Keratinocyte (primary cell): ENCODE measurements around the gene KIF16B. TPM values are rescaled to one million over a fixed set of nuclear protein-coding genes. Genes with fewer than 3 reads are reported as not detected.

Source experiments
- DNase-seq: peaks from one replicate; pipeline ENCODE4 v3.0.0-alpha.2; 2011; ENCODE audit warnings: low read depth, missing footprints, low spot score
- FAIRE-seq: peaks from 2 replicates; lab custom pipeline; 2011; peaks lifted over from hg19 to GRCh38; lab: Jason Lieb, UNC
- H2AFZ ChIP-seq: 2 replicates; pipeline ENCODE4 v1.6.0; 2012; ENCODE audit warnings: low read length, control low read depth, inconsistent platforms; ENCODE audit not compliant: control insufficient read depth
- H3K27ac ChIP-seq: 2 replicates; pipeline ENCODE4 v1.5.1; 2011; ENCODE audit warnings: low read length; ENCODE audit not compliant: control insufficient read depth, insufficient read depth
- H3K27me3 ChIP-seq: 3 replicates; pipeline ENCODE4 v1.6.0; 2011; ENCODE audit warnings: low read length; ENCODE audit not compliant: control insufficient read depth, insufficient read depth; ENCODE audit errors: extremely low read depth
- H3K36me3 ChIP-seq, 2 experiments: 2 replicates in 1 of 2; 3 replicates in 1 of 2; pipeline ENCODE4 v1.5.1; 2011; ENCODE audit warnings: low read length in 2 of 2, mild to moderate bottlenecking in 1 of 2; ENCODE audit not compliant: control insufficient read depth in 2 of 2, insufficient read depth in 2 of 2; ENCODE audit errors: extremely low read depth in 1 of 2
- H3K4me1 ChIP-seq: 3 replicates; pipeline ENCODE4 v1.5.1; 2011; ENCODE audit warnings: low read length; ENCODE audit not compliant: control insufficient read depth, insufficient read depth; ENCODE audit errors: extremely low read depth
- H3K4me2 ChIP-seq: 3 replicates; pipeline ENCODE4 v1.6.0; 2011; ENCODE audit warnings: low read depth, low read length; ENCODE audit not compliant: control insufficient read depth, insufficient read depth; ENCODE audit errors: extremely low read depth
- H3K4me3 ChIP-seq, 3 experiments: fragments of 200-600 bp in 1 of 3; sonication (generic) in 1 of 3; 2 replicates in 2 of 3; 3 replicates in 1 of 3; pipeline ENCODE4 v1.5.1; 2011 to 2016; ENCODE audit warnings: low read length in 3 of 3, mild to moderate bottlenecking in 3 of 3, control low read depth in 2 of 3, inconsistent platforms in 1 of 3, low read depth in 1 of 3, mixed read lengths in 1 of 3, mixed run types in 1 of 3, moderate library complexity in 1 of 3; ENCODE audit not compliant: control insufficient read depth in 2 of 3, insufficient read depth in 2 of 3; ENCODE audit errors: extremely low read depth in 1 of 3
- H3K79me2 ChIP-seq: 2 replicates; pipeline ENCODE4 v1.6.0; 2012; ENCODE audit warnings: low read length; ENCODE audit not compliant: control insufficient read depth, insufficient read depth
- H3K9ac ChIP-seq: 3 replicates; pipeline ENCODE4 v1.6.0; 2011; ENCODE audit warnings: low read length; ENCODE audit not compliant: control insufficient read depth, insufficient read depth; ENCODE audit errors: extremely low read depth
- H3K9me1 ChIP-seq: 3 replicates; pipeline ENCODE4 v1.6.0; 2011; ENCODE audit warnings: low read length; ENCODE audit not compliant: control insufficient read depth, insufficient read depth; ENCODE audit errors: extremely low read depth
- H3K9me3 ChIP-seq: 2 replicates; pipeline ENCODE4 v1.5.1; 2012; ENCODE audit warnings: low read depth, low read length; ENCODE audit not compliant: control insufficient read depth
- H4K20me1 ChIP-seq: 3 replicates; pipeline ENCODE4 v1.6.0; 2011; ENCODE audit warnings: low read length; ENCODE audit not compliant: control insufficient read depth, insufficient read depth; ENCODE audit errors: extremely low read depth
- EZH2 ChIP-seq: IDR thresholded peaks from one replicate; pipeline ENCODE4 v1.6.1; 2012; ENCODE audit warnings: inconsistent platforms, mild to moderate bottlenecking, low read length, moderate library complexity
- dilution Hi-C: fragments of 300-500 bp; cut with MboI; formaldehyde crosslinking; loops from one replicate; pipeline ENCODE4 v1.7.0; 2020; ENCODE audit warnings: low sequenced_read_pairs; ENCODE audit not compliant: extremely low pct_ligation_motif_present
- polyA plus RNA-seq, 5 experiments: library from polyadenylated mRNA; depleted of rRNA in 3 of 5; stranded (reverse) in 3 of 5; stranded (forward) in 1 of 5; unstranded in 1 of 5; fragments of >200 nt; gene quantifications; 1 replicate in 1 of 5; 2 replicates in 3 of 5; 3 replicates in 1 of 5; pipeline versions ENCODE4 v1.2.1 to v1.2.3, GENCODE V29; 2011 to 2012; ENCODE audit warnings: missing spikeins in 2 of 5, low read depth in 1 of 5, low replicate concordance in 1 of 5
- TF ChIP-seq, protein P1 (sequence below), 3 experiments: IDR thresholded peaks in 1 of 3; conservative IDR thresholded peaks in 1 of 3; optimal IDR thresholded peaks in 1 of 3; 2 replicates in 2 of 3; 3 replicates in 1 of 3; pipeline versions ENCODE3 to v1.5.1; 2011; ENCODE audit warnings: low read length in 3 of 3, mild to moderate bottlenecking in 3 of 3, moderate library complexity in 2 of 3, control low read depth in 1 of 3, inconsistent platforms in 1 of 3; ENCODE audit not compliant: insufficient read depth in 2 of 3; ENCODE audit errors: extremely low read depth in 1 of 3

KIF16B gene
- polyA plus RNA-seq, 1 donor (not counting 4 experiments of a cell fraction or from before 2014, with no cell fraction given) = 16.1 TPM

DNA sequence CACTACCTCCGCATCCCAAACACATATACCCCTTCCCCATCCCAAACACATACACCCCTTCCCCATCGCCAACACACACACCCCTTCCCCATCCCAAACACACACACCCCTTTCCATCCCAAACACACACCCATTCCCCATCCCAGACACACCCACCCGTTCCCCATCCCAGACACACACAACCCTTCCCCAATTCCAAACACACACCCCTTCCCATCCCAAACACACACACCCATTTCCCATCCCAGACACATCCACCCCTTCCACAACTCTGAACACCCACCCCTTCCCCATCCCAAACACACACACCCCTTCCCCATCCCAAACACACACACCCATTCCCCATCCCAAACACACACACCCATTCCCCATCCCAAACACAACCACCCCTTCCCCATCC, 314.5 kb downstream of the KIF16B start:
- Histone ChIP-seq H3K4me1 (no peaks in the 10 kb centered on the region), H3K36me3 (no peaks in the 10 kb centered on the region), H3K27me3 (no peaks in the 10 kb centered on the region), H3K9ac (no peak overlapping the region), H3K4me2 (no peak overlapping the region), H4K20me1 (no peaks in the 10 kb centered on the region), H3K79me2 (no peaks in the 10 kb centered on the region), H3K4me3 (no peak overlapping the region), H2AFZ (no peak overlapping the region), H3K9me3 (no peaks in the 10 kb centered on the region), H3K9me1 (no peaks in the 10 kb centered on the region), H3K27ac (no peak overlapping the region)
- TF ChIP-seq EZH2 = no peak
- TF ChIP-seq, protein P1, sequence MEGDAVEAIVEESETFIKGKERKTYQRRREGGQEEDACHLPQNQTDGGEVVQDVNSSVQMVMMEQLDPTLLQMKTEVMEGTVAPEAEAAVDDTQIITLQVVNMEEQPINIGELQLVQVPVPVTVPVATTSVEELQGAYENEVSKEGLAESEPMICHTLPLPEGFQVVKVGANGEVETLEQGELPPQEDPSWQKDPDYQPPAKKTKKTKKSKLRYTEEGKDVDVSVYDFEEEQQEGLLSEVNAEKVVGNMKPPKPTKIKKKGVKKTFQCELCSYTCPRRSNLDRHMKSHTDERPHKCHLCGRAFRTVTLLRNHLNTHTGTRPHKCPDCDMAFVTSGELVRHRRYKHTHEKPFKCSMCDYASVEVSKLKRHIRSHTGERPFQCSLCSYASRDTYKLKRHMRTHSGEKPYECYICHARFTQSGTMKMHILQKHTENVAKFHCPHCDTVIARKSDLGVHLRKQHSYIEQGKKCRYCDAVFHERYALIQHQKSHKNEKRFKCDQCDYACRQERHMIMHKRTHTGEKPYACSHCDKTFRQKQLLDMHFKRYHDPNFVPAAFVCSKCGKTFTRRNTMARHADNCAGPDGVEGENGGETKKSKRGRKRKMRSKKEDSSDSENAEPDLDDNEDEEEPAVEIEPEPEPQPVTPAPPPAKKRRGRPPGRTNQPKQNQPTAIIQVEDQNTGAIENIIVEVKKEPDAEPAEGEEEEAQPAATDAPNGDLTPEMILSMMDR (optimal IDR thresholded peaks at IDR 0.05 in 1 of 3, IDR thresholded peaks at IDR 0.05 in 1 of 3, conservative IDR thresholded peaks at IDR 0.05 in 1 of 3; ENCODE audit: extremely low read depth in 1 of 3, insufficient read depth in 2 of 3, low read length in 3 of 3) = no peak
- no peak for FAIRE-seq
- no peak for DNase-seq
- dilution Hi-C loops = no loop called here

DNA sequence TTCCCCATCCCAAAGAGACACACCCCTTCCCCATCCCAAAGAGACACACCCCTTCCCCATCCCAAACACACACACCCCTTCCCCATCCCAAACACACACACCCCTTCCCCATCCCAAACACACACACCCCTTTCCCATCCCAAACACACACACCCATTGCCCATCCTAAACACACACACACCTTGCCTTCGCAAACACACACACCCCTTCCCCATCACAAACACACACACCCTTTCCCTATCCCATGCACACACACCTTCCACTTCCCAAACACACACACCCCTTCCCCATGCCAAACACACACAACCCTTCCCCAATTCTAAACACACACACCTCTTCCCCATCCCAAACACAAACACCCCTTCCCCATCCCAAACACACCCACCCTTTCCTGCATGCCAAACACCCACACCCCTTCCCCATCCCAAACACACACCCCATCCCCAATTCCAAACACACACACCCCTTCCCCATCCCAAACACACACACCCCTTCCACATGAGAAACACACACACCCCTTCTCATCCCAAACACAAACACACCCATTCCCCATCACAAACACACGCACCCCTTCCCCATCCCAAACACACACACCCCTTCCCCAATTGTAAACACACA, 315.3 kb downstream of the KIF16B start:
- no peak overlapping the region for H2AFZ ChIP-seq
- TF ChIP-seq, protein P1 (optimal IDR thresholded peaks at IDR 0.05 in 1 of 3, IDR thresholded peaks at IDR 0.05 in 1 of 3, conservative IDR thresholded peaks at IDR 0.05 in 1 of 3; ENCODE audit: extremely low read depth in 1 of 3, insufficient read depth in 2 of 3, low read length in 3 of 3) = no peak
- no peak for TF ChIP-seq EZH2
- H3K9me1 ChIP-seq = no peaks in the 10 kb centered on the region
- no peak overlapping the region for H3K4me2 ChIP-seq
- no peaks in the 10 kb centered on the region for H3K79me2 ChIP-seq
- H3K27me3 ChIP-seq = no peaks in the 10 kb centered on the region
- H3K9me3 ChIP-seq = no peaks in the 10 kb centered on the region
- DNase-seq (no peak), FAIRE-seq (no peak)
- H3K9ac ChIP-seq = no peak overlapping the region
- no peak overlapping the region for H3K27ac ChIP-seq
- dilution Hi-C loops = no loop called here
- no peaks in the 10 kb centered on the region for H3K36me3 ChIP-seq
- H3K4me1 ChIP-seq = no peaks in the 10 kb centered on the region
- H4K20me1 ChIP-seq = no peaks in the 10 kb centered on the region
- no peak overlapping the region for H3K4me3 ChIP-seq
